Head of caudate nucleus (tissue), 42 donors: ENCODE data around the gene SLC35G3.

Source experiments
- DNase-seq, 42 donors: peaks; one replicate each; pipeline versions ENCODE4 v3.0.0 to v3.0.0-alpha.2; 2020 to 2021; ENCODE audit warnings: mixed read lengths in 7 of 42
- intact Hi-C: fragments of 100-400 bp; cut with DNase I; formaldehyde crosslinking; loops from one replicate; pipeline ENCODE4 v1.15.0; 2022

SLC35G3 gene

GRCh38 chr17:35146214-35146833, 47.9 kb downstream of the SLC35G3 start:
- intact Hi-C loops = no loop called here
- no peak for DNase-seq

DNA sequence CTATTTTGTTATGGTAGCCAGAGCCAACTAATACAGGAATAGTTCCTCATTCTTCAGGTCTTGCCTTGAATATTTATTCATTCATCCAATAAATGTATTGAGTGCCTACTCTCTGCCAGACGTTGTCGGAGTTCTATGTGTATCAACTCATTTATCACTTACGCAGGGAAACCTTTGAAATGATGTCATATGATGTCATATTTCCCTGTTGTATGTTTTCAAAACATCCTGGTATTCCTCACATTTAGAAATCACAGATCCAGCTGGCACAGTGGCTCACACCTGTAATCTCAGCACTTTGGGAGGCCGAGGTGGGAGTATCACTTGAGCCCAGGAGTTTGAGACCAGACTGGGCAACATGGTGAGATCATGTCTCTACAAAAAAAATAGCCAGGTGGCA, 49.4 kb downstream of the SLC35G3 start:
- intact Hi-C loops = no loop called here

More for the DNA sequence above, 49.4 kb downstream of the SLC35G3 start:
- DNase-seq = no peak
